GM19043 (cell line): ENCODE data around the gene C1QTNF12.

Experiments
- ATAC-seq: cut with Tn5 transposase; IDR thresholded peaks from one replicate; pipeline ENCODE4 v1.9.1; 2021; ENCODE audit warnings: low read depth; ENCODE audit not compliant: unreplicated experiment

Gene C1QTNF12

GRCh38 chr1:1282998-1283397, 36.5 kb upstream of the C1QTNF12 start:
- ATAC-seq = no peak

GRCh38 chr1:1281533-1282321, 35.2 kb upstream of the C1QTNF12 start:
- no peak for ATAC-seq

GRCh38 chr1:1280782-1281481, 34.4 kb upstream of the C1QTNF12 start:
- ATAC-seq = no peak

GRCh38 chr1:1279028-1279427, 32.5 kb upstream of the C1QTNF12 start:
- no peak for ATAC-seq

GRCh38 chr1:1278620-1279019, 32.1 kb upstream of the C1QTNF12 start:
- ATAC-seq = no peak

GRCh38 chr1:1275836-1276235, 29.3 kb upstream of the C1QTNF12 start:
- no peak for ATAC-seq

- no peak for ATAC-seq
Observed at GRCh38 chr1:1274931-1275431, 28.5 kb upstream of the C1QTNF12 start.

GRCh38 chr1:1274299-1274930, 27.9 kb upstream of the C1QTNF12 start:
- ATAC-seq = no peak

GRCh38 chr1:1273512-1274298, 27.2 kb upstream of the C1QTNF12 start, which contains the start of gene UBE2J2:
TSS of gene UBE2J2 (minus strand) at chr1:1273854. CDS start at chr1:1267992, 5,862 bp downstream.
- ATAC-seq = peak; percentile 74

GRCh38 chr1:1273209-1273511, 26.6 kb upstream of the C1QTNF12 start:
- no peak for ATAC-seq

GRCh38 chr1:1272341-1273208, 26.1 kb upstream of the C1QTNF12 start:
- ATAC-seq = no peak

GRCh38 chr1:1270813-1271212, 24.3 kb upstream of the C1QTNF12 start:
- no peak for ATAC-seq

- ATAC-seq = no peak
Observed at GRCh38 chr1:1268284-1268682, 21.8 kb upstream of the C1QTNF12 start.

- ATAC-seq = no peak
Observed at GRCh38 chr1:1267488-1268283, 21.2 kb upstream of the C1QTNF12 start.

GRCh38 chr1:1264868-1265272, 18.3 kb upstream of the C1QTNF12 start:
- no peak for ATAC-seq

GRCh38 chr1:1264026-1264425, 17.5 kb upstream of the C1QTNF12 start:
- no peak for ATAC-seq

- ATAC-seq = no peak
Observed at GRCh38 chr1:1262758-1263157, 16.2 kb upstream of the C1QTNF12 start.

GRCh38 chr1:1262071-1262470, 15.5 kb upstream of the C1QTNF12 start:
- no peak for ATAC-seq
